ENCODE results near the gene COBL. TPM values are rescaled to one million over a fixed set of nuclear protein-coding genes. Genes with fewer than 3 reads are reported as not detected.
A peak's percentile ranks its signal among the peaks of the same experiment; 100 is the strongest.

The COBL gene
- total RNA-seq, 2 experiments from 2014 or later, result not detected

GRCh38 chr7:51141451-51142003 lies 175.1 kb downstream of the COBL start:
- intact Hi-C loops (cut with DNase I, micrococcal nuclease), result loop anchor here (1.0 to 10.0 kb wide), 10 partner anchors 74 to 1049 kb away; partner anchors contain the start of genes FIGNL1 (in 1 of the 2) and ZPBP (in 1 of the 2)
- Mint-ChIP-seq H3K27me3 (peaks cover 3% of the 10 kb centered on the region), H3K27ac (no peak overlapping the region), H3K4me1 (peaks cover 23% of the 10 kb centered on the region), H3K4me3 (no peak overlapping the region), H3K36me3 (ENCODE audit: low read depth) (no peaks in the 10 kb centered on the region), H3K9me3 (ENCODE audit: low read depth) (no peaks in the 10 kb centered on the region)
- ChIA-PET CTCF (interaction anchor here (0.6 to 6.3 kb wide), 38 partner anchors 11 to 1049 kb away, joined by 3 to 72 read pairs (median 3); no protein-coding TSS in a partner anchor), POLR2A (interaction anchor here (0.6 kb wide), 1 partner anchor 697 kb away, joined by 6 read pairs; no protein-coding TSS in a partner anchor)
- ATAC-seq, result peak; percentile 77
- peak; percentile 40 for DNase-seq

- H3K27me3 Mint-ChIP-seq, result peaks cover 3% of the 10 kb centered on the region
- no peaks in the 10 kb centered on the region for H3K9me3 Mint-ChIP-seq (ENCODE audit: low read depth)
- H3K27ac Mint-ChIP-seq, result peak overlapping the region; percentile 20
- peak; percentile 39 for ATAC-seq
- no peaks in the 10 kb centered on the region for H3K36me3 Mint-ChIP-seq (ENCODE audit: low read depth)
- H3K4me3 Mint-ChIP-seq, result no peak overlapping the region
- ChIA-PET POLR2A (interaction anchor here (0.6 kb wide), 1 partner anchor 53 kb away, joined by 4 read pairs; no protein-coding TSS in a partner anchor), CTCF (interaction anchor here (0.6 to 6.3 kb wide), 39 partner anchors 12 to 1194 kb away, joined by 3 to 72 read pairs (median 4); no protein-coding TSS in a partner anchor)
- intact Hi-C loops (cut with DNase I, micrococcal nuclease), result loop anchor here (1.0 to 10.0 kb wide), 10 partner anchors 73 to 1048 kb away; partner anchors contain the start of genes FIGNL1 (in 1 of the 2) and ZPBP (in 1 of the 2)
- no peak for DNase-seq
- peaks cover 23% of the 10 kb centered on the region for H3K4me1 Mint-ChIP-seq
Observed at GRCh38 chr7:51140199-51141164, 176.1 kb downstream of the COBL start.

DNA sequence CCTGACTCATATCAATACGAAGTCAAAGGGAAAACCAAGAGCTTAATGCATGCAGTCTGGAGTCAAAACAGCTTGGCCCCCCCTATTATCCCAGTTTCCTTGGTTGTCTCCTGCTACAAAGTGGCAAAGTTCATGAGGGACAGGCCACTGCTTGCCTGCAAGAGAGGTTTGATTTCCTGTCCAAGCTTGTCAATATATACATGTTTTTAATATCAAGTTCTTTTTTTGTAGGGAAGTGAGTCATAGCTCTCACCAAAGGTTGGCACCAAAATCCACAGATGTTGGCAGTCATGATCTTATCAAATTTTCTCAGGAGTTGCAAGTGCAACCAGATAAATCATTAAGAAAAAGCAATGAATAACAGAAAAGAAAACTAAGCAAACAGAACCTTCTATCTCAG lies 176.8 kb downstream of the COBL start:
- Mint-ChIP-seq H3K27ac (peak overlapping the region; percentile 20), H3K27me3 (peaks cover 3% of the 10 kb centered on the region), H3K9me3 (ENCODE audit: low read depth) (no peaks in the 10 kb centered on the region), H3K36me3 (ENCODE audit: low read depth) (no peaks in the 10 kb centered on the region), H3K4me1 (peaks cover 23% of the 10 kb centered on the region), H3K4me3 (no peak overlapping the region)
- ChIA-PET POLR2A (no interaction called here), CTCF (interaction anchor here (0.6 to 6.3 kb wide), 10 partner anchors 12 to 1194 kb away, joined by 3 to 72 read pairs (median 4); no protein-coding TSS in a partner anchor)
- intact Hi-C loops (cut with DNase I, micrococcal nuclease), result loop anchor here (2.0 to 10.0 kb wide), 8 partner anchors 77 to 1075 kb away; partner anchors contain the start of genes FIGNL1 (in 1 of the 2) and ZPBP (in 1 of the 2)
- ATAC-seq, result peak; percentile 61
- DNase-seq, result no peak

GRCh38 chr7:51138123-51139085 lies 178.2 kb downstream of the COBL start:
- peaks cover 3% of the 10 kb centered on the region for H3K27me3 Mint-ChIP-seq
- no peak overlapping the region for H3K4me3 Mint-ChIP-seq

DNA sequence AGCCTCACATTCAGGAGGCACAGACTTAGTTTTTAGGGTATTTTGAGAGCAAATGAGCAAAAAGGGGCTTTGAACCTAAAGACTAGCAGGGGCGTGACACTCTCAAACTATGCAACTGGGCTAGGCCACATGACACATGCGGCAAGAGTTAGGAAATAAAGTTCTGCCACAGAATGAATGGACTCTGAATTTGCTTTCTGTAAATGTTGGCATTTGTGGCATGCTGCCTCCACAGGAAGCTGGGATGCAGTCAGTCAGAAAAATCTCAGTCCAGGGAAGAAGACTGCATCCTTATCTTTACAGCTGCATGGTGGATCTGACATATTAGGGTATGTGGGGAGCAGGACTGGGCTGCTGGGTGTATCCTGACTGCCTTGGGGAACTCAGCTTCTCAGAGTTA lies 181.0 kb downstream of the COBL start:
- ChIA-PET CTCF (interaction anchor here (0.6 to 2.3 kb wide), 4 partner anchors 8 to 668 kb away, joined by 3 to 10 read pairs (median 4); no protein-coding TSS in a partner anchor), POLR2A (no interaction called here)
- intact Hi-C loops (cut with DNase I, micrococcal nuclease), result loop anchor here in 1 of 2 experiments (10.0 kb wide), 1 partner anchor 1071 kb away; no protein-coding TSS in a partner anchor
- ATAC-seq (no peak), DNase-seq (no peak)
- Mint-ChIP-seq H3K9me3 (ENCODE audit: low read depth) (no peaks in the 10 kb centered on the region), H3K27ac (no peak overlapping the region), H3K36me3 (ENCODE audit: low read depth) (no peaks in the 10 kb centered on the region), H3K4me3 (no peak overlapping the region), H3K27me3 (no peaks in the 10 kb centered on the region), H3K4me1 (peaks cover 14% of the 10 kb centered on the region)

More at GRCh38 chr7:51138123-51139085, 178.2 kb downstream of the COBL start:
- no peak for DNase-seq
- peaks cover 23% of the 10 kb centered on the region for H3K4me1 Mint-ChIP-seq
- H3K27ac Mint-ChIP-seq, result no peak overlapping the region
- no peaks in the 10 kb centered on the region for H3K36me3 Mint-ChIP-seq (ENCODE audit: low read depth)
- POLR2A ChIA-PET, result no interaction called here
- intact Hi-C loops (cut with DNase I, micrococcal nuclease), result loop anchor here in 1 of 2 experiments (10.0 kb wide), 1 partner anchor 1074 kb away; no protein-coding TSS in a partner anchor
- no peak for ATAC-seq
- CTCF ChIA-PET, result interaction anchor here (0.6 to 1.9 kb wide), 2 partner anchors 22 to 27 kb away, joined by 4 to 7 read pairs; no protein-coding TSS in a partner anchor
- no peaks in the 10 kb centered on the region for H3K9me3 Mint-ChIP-seq (ENCODE audit: low read depth)

GRCh38 chr7:51134013-51134441 lies 182.6 kb downstream of the COBL start:
- no peaks in the 10 kb centered on the region for H3K4me1 Mint-ChIP-seq
- no peaks in the 10 kb centered on the region for H3K27me3 Mint-ChIP-seq
- ATAC-seq (no peak), DNase-seq (no peak)
- H3K27ac Mint-ChIP-seq, result no peak overlapping the region
- H3K4me3 Mint-ChIP-seq, result no peak overlapping the region
- no peaks in the 10 kb centered on the region for H3K36me3 Mint-ChIP-seq (ENCODE audit: low read depth)
- ChIA-PET CTCF (interaction anchor here (0.7 to 2.3 kb wide), 4 partner anchors 10 to 666 kb away, joined by 3 to 10 read pairs (median 4); no protein-coding TSS in a partner anchor), POLR2A (interaction anchor here (0.8 kb wide), 1 partner anchor 161 kb away, joined by 3 read pairs; no protein-coding TSS in a partner anchor)
- no peaks in the 10 kb centered on the region for H3K9me3 Mint-ChIP-seq (ENCODE audit: low read depth)
- intact Hi-C loops (cut with DNase I, micrococcal nuclease), result loop anchor here in 1 of 2 experiments (10.0 kb wide), 1 partner anchor 1069 kb away; no protein-coding TSS in a partner anchor

DNA sequence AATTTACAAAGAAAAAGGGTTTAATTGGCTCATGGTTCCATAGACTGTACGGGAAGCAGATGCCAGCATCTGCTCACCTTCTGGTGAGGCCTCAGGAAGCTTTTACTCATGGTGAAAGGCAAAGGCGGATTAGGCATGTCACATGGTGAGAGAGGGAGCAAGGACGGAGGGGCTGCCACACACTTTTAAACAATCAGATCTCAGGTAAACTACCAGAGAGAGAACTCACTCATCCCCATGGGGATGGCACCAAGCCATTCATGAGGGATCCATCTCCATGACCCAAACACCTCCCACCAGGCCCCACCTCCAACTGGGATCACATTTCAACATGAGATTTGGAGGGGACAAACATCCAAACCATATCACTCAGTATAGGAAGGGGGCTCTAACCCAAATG lies 183.9 kb downstream of the COBL start:
- H3K27ac Mint-ChIP-seq, result no peak overlapping the region
- H3K27me3 Mint-ChIP-seq, result no peaks in the 10 kb centered on the region
- POLR2A ChIA-PET, result no interaction called here
- H3K9me3 Mint-ChIP-seq (ENCODE audit: low read depth), result no peaks in the 10 kb centered on the region
- intact Hi-C loops (cut with DNase I, micrococcal nuclease), result loop anchor here in 1 of 2 experiments (10.0 kb wide), 1 partner anchor 1068 kb away; no protein-coding TSS in a partner anchor
- H3K4me1 Mint-ChIP-seq, result no peaks in the 10 kb centered on the region
- no peak overlapping the region for H3K4me3 Mint-ChIP-seq
- H3K36me3 Mint-ChIP-seq (ENCODE audit: low read depth), result no peaks in the 10 kb centered on the region
- no peak for ATAC-seq
- DNase-seq, result no peak
- CTCF ChIA-PET, result interaction anchor here (0.9 kb wide), 1 partner anchor 29 kb away, joined by 3 read pairs; no protein-coding TSS in a partner anchor

DNA sequence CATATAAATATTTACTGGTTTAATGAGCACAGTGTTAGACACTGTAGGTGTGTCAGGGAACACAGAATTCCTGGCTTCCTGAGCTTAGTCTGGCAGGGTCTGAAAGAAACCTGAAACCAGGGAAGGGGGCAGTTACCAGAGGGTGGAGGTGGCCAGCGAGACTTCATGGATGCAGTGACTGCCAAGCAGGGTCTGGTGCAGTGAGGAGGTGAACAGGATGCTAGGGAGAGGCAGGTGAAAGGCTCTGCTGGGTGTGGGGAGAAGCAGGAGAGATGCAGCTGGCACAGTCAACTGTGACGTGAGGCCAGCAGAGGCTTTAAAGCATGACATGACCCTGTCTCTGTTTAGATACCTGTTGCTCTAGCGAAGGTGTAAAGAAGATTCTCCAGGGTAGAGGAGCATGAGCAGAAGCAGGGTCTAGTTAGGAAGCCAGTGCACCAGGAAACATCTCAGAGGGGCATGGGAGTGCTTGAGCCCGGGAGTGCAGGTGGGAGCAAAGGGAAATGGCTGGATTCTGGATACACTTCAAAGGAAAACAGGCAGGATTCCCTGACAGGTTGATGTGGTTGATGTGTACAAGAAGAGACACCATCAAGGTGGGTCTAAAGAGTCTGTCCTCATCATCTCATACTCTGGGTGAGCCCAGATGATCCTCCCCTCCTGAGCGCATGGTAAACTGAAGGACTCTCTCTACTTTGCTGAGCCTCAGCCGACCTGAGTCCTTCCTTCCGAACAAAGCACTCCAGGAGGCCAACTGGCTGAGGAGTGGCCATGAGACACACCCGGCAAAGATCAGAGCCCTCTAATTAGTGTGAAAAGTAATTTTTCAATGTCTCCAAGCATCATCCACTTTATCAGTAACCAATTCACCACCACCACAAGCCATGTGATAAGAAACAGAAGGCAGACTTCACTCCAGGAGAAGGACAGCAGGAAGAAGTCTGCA lies 186.8 kb downstream of the COBL start:
- POLR2A ChIA-PET, result no interaction called here
- CTCF ChIA-PET, result interaction anchor here (3.1 kb wide), 1 partner anchor 11 kb away, joined by 14 read pairs; no protein-coding TSS in a partner anchor

More for the DNA sequence above, 186.8 kb downstream of the COBL start:
- no peak overlapping the region for H3K4me3 Mint-ChIP-seq
- ATAC-seq, result no peak
- intact Hi-C loops (cut with DNase I, micrococcal nuclease), result loop anchor here in 1 of 2 experiments (10.0 kb wide), 1 partner anchor 1065 kb away; no protein-coding TSS in a partner anchor
- H3K27me3 Mint-ChIP-seq, result no peaks in the 10 kb centered on the region
- no peak for DNase-seq
- no peaks in the 10 kb centered on the region for H3K4me1 Mint-ChIP-seq
- H3K9me3 Mint-ChIP-seq (ENCODE audit: low read depth), result no peaks in the 10 kb centered on the region
- H3K27ac Mint-ChIP-seq, result no peak overlapping the region
- no peaks in the 10 kb centered on the region for H3K36me3 Mint-ChIP-seq (ENCODE audit: low read depth)

Data from activated CD4-positive, alpha-beta T cell treated with anti-CD3 and anti-CD28 coated beads for 36 hours (primary cell).